Stimulated activated memory B cell treated with anti-CD40 and anti-IgM and Interleukin-4, amounts not matched to agents 10 μg/mL and 1 μg/mL and 100 μg/mL, for 72 hours (primary cell): ENCODE measurements around the gene ARSG.

ENCODE experiments used
- ATAC-seq: fragments of 150-1000 bp; cut with Tn5 transposase; 2 replicates; pipeline ENCODE4 v1.10.0; 2021
- H3K27ac Mint-ChIP-seq: one replicate; pipeline ENCODE4 v1.8.0; 2022; ENCODE audit warnings: mild to moderate bottlenecking, mixed read lengths
- H3K27me3 Mint-ChIP-seq: one replicate; pipeline ENCODE4 v1.8.0; 2022; ENCODE audit warnings: mixed read lengths
- H3K36me3 Mint-ChIP-seq: one replicate; pipeline ENCODE4 v1.8.0; 2022; ENCODE audit warnings: mixed read lengths
- H3K4me1 Mint-ChIP-seq: one replicate; pipeline ENCODE4 v1.8.0; 2022; ENCODE audit warnings: mixed read lengths
- H3K4me3 Mint-ChIP-seq: one replicate; pipeline ENCODE4 v1.8.0; 2022; ENCODE audit warnings: mild to moderate bottlenecking, moderate library complexity, mixed read lengths
- H3K9me3 Mint-ChIP-seq: one replicate; pipeline ENCODE4 v1.8.0; 2022; ENCODE audit warnings: mixed read lengths

The ARSG gene

DNA sequence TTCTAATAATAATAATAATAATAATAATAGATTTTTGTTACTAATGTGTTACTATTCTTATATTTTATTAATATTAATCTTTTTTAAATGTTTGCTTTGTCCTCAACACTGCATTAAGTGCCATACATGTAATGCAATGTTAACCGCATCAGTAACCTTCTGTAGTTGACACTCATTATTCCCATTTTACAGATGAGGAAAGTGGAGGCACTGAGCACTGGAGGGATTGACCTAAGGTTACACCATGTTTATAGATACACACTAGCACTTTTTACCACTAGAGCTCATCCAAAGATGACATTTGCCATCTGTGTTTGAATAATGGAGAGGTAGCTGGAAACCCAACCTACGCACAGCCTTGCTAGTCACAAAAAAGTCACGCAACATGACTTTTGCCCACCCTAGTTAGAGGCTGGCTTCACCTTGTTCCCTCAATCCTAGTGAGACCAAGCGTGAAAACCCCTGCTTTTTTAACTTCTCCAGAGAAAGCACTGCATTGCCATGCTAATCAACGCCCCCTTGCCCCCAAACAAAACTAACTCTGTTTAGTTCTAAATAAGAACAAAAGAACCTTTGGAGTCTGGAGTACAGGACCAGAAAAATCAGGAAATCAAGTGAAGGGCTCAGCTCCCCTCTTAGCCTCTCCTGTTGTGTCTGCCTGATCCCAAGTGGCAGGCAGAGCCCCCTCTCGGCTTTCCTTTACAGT is 2.3 kb downstream of the ARSG start:
- no peak overlapping the region for H3K4me3 Mint-ChIP-seq
- H3K36me3 Mint-ChIP-seq: no peaks in the 10 kb centered on the region
- H3K9me3 Mint-ChIP-seq: no peaks in the 10 kb centered on the region
- no peak for ATAC-seq
- no peak overlapping the region for H3K27ac Mint-ChIP-seq
- H3K4me1 Mint-ChIP-seq: peaks cover 52% of the 10 kb centered on the region
- H3K27me3 Mint-ChIP-seq: no peaks in the 10 kb centered on the region

- no peak for ATAC-seq
- H3K36me3 Mint-ChIP-seq: no peaks in the 10 kb centered on the region
- no peak overlapping the region for H3K4me3 Mint-ChIP-seq
- H3K9me3 Mint-ChIP-seq: no peaks in the 10 kb centered on the region
- H3K27me3 Mint-ChIP-seq: no peaks in the 10 kb centered on the region
- H3K4me1 Mint-ChIP-seq: peaks cover 46% of the 10 kb centered on the region
- H3K27ac Mint-ChIP-seq: no peak overlapping the region
Observed at GRCh38 chr17:68294196-68294555, 2.9 kb downstream of the ARSG start.

- Mint-ChIP-seq H3K27ac (no peak overlapping the region), H3K27me3 (no peaks in the 10 kb centered on the region), H3K9me3 (no peaks in the 10 kb centered on the region), H3K36me3 (no peaks in the 10 kb centered on the region), H3K4me1 (peaks cover 44% of the 10 kb centered on the region), H3K4me3 (no peak overlapping the region)
- ATAC-seq: no peak
Observed at GRCh38 chr17:68294617-68295016, 3.3 kb downstream of the ARSG start.

DNA sequence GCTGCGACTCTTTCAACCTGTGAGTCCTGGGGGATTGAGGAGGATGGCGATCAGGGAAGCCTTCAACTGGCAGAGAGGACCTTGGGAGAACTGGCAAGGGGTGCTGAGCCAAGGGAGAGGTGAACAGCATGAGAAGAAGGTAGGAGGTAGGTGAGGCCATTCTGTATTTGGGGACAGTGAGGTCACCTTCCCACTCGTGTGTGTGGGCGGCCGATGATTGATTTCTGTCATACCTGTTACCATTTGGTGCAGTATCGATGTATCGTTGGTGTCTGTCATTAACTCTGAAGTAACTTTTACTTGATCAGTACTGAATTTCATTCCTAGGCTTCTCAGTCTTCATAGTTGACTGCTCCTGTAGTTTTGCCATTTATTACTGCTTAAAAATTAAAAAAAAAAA is 3.8 kb downstream of the ARSG start:
- Mint-ChIP-seq H3K9me3 (no peaks in the 10 kb centered on the region), H3K4me3 (no peak overlapping the region), H3K4me1 (peaks cover 39% of the 10 kb centered on the region), H3K36me3 (no peaks in the 10 kb centered on the region), H3K27me3 (no peaks in the 10 kb centered on the region), H3K27ac (no peak overlapping the region)
- no peak for ATAC-seq

DNA sequence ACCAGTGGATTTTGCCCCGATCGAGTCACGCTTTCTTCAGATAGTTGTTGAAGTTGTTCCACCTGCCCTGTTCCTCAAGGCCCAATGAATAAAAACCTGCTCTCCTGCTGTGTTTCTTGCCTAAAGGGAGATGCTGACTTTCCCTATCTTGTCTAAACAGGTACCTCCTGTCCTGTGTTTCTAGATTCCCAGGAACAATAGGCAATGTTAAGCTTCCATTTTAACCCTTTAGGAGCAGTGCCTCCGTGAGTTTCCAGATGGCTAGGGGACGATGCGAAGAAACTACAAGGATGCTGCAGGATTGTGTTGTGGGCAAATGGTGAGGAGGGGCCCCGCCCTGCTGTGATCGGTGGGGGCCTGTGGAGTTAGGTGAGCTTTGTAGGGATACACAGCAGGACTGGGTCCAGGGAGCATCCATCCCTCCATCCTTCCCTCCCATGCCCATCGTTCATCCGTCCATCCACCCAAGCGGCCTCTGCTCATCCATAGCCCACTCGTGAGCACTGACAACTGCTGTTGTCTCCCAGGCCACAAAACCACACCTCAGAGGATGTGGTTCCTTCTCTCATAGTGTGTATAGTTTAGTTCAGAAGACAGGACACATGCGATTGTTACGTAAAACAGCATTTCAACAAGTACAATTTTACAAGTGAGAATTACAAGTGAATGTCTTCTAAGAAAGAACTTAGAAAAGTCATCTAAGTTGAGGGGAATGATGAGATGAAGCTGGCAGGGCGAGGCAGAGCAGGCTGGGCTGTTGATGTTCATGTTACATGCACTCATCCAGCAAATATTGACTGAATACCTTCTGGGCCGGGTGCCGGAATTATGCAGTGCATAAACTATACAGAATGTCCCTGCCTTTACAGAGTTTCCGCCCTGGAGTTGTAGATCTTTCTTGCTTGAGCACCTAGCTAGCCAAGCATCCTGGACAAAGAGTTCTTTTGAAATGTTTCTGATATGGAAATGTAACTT is 5.2 kb downstream of the ARSG start:
- no peak for ATAC-seq
- Mint-ChIP-seq H3K27me3 (no peaks in the 10 kb centered on the region), H3K36me3 (peaks cover under 1% of the 10 kb centered on the region), H3K9me3 (no peaks in the 10 kb centered on the region), H3K4me3 (no peak overlapping the region), H3K4me1 (peaks cover 28% of the 10 kb centered on the region), H3K27ac (no peak overlapping the region)

GRCh38 chr17:68297195-68297594 is 5.9 kb downstream of the ARSG start:
- H3K27ac Mint-ChIP-seq: no peak overlapping the region
- H3K36me3 Mint-ChIP-seq: peaks cover 6% of the 10 kb centered on the region
- H3K4me1 Mint-ChIP-seq: peaks cover 25% of the 10 kb centered on the region
- no peak overlapping the region for H3K4me3 Mint-ChIP-seq
- H3K9me3 Mint-ChIP-seq: no peaks in the 10 kb centered on the region
- H3K27me3 Mint-ChIP-seq: no peaks in the 10 kb centered on the region
- ATAC-seq: no peak

- Mint-ChIP-seq H3K9me3 (no peaks in the 10 kb centered on the region), H3K36me3 (peaks cover 6% of the 10 kb centered on the region), H3K27me3 (no peaks in the 10 kb centered on the region), H3K4me1 (peaks cover 18% of the 10 kb centered on the region), H3K27ac (no peak overlapping the region), H3K4me3 (no peak overlapping the region)
- ATAC-seq: no peak
Observed at GRCh38 chr17:68298601-68299000, 7.3 kb downstream of the ARSG start.

- no peak for ATAC-seq
- Mint-ChIP-seq H3K27ac (no peak overlapping the region), H3K4me3 (no peak overlapping the region), H3K4me1 (peaks cover 15% of the 10 kb centered on the region), H3K27me3 (no peaks in the 10 kb centered on the region), H3K9me3 (no peaks in the 10 kb centered on the region), H3K36me3 (peaks cover 6% of the 10 kb centered on the region)
Observed at GRCh38 chr17:68299817-68300216, 8.5 kb downstream of the ARSG start.

DNA sequence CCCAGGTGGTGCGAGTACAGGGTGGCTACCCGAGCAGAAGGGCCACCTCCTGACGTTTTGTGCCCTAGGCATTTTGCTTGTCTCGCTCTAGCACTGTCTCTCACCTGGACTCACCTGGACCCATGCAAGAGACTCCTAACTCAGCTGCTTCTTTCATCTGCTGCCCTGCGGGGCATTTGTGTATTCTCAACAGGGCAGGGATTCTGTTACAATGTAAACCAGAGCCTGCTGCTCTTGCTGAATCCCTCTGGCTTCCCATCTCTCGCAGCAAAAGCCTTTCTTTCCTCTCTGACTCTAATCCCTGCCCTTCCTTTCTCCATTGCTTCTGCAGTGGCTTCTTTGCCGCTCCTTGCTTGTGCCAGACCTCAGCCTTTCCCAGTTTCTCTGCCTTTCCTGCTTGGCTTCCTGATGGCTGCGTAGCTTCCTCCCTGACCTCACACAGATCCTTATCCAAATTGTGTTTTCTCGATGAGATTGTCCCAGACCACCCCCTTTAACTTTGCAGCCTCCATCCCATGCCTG is 10.2 kb downstream of the ARSG start:
- H3K4me1 Mint-ChIP-seq: peaks cover 7% of the 10 kb centered on the region
- H3K4me3 Mint-ChIP-seq: no peak overlapping the region
- H3K27ac Mint-ChIP-seq: no peak overlapping the region
- ATAC-seq: no peak
- no peaks in the 10 kb centered on the region for H3K9me3 Mint-ChIP-seq
- no peaks in the 10 kb centered on the region for H3K27me3 Mint-ChIP-seq
- peaks cover 6% of the 10 kb centered on the region for H3K36me3 Mint-ChIP-seq

DNA sequence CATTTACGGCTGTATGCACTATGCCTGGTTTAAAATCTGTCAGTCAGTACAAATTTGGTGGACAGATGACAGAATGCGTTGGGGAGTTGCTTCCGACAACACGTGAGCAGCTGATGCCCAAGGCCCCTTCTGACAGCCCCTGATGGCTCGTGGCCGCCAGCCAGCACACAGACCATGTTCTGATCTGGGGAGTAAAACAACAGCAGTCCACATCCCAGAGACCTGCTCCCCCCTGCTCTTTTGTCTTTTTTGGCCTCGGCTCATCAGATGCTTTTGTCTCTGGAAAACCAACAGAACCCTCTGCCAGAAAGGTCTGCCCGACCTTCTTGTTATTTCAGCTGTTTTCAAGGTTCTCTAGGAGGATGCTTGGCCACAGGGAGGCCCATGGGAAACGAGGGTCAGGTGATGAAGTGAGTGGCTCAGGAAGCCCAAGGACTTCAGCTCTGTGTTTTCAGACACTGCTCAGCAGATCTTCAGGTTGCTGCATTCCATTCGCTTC is 10.8 kb downstream of the ARSG start:
- Mint-ChIP-seq H3K4me3 (no peak overlapping the region), H3K27me3 (no peaks in the 10 kb centered on the region), H3K27ac (no peak overlapping the region), H3K36me3 (peaks cover 10% of the 10 kb centered on the region), H3K4me1 (peaks cover under 1% of the 10 kb centered on the region), H3K9me3 (no peaks in the 10 kb centered on the region)
- no peak for ATAC-seq

DNA sequence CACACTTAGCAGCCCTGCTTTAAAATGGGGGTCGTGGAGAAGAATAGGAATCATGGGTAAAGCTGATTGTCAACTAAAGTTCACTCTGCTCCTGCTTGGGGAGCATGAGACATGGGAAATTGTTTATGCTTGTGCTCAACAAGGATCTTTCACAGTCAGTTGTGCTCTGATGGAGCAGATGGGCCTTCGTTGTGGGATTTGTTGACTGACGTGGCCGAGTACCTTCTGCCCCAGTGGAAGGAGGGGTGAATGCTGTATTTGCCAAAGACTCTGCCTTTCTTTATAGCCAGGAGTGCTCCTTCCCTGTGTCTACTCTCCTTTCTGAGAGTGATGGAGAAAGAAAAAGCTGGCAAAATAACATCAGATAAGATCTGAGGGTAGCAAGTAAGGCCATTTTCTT is 11.4 kb downstream of the ARSG start:
- Mint-ChIP-seq H3K4me3 (no peak overlapping the region), H3K27ac (no peak overlapping the region), H3K27me3 (no peaks in the 10 kb centered on the region), H3K4me1 (no peaks in the 10 kb centered on the region), H3K36me3 (peaks cover 16% of the 10 kb centered on the region), H3K9me3 (no peaks in the 10 kb centered on the region)
- ATAC-seq: no peak

DNA sequence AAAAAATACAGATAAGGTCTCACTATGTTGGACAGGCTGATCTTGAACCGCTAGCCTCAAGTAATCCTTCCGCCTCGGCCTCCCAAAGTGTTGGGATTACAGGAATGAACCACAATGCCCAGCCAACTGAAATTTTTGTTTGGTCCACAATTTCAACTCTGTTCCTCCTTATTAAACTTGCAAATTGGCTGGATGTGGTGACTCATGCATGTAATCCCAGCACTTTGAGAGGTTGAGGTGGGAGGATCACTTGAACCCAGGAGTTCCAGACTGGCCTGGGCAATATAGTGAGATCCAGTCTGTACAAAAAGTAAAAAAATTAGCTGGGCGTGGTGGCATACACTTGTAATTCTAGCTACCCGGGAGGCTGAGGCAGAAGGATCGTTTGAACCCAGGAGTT is 13.4 kb downstream of the ARSG start:
- H3K27me3 Mint-ChIP-seq: no peaks in the 10 kb centered on the region
- no peak for ATAC-seq
- no peak overlapping the region for H3K4me3 Mint-ChIP-seq
- H3K27ac Mint-ChIP-seq: no peak overlapping the region
- no peaks in the 10 kb centered on the region for H3K9me3 Mint-ChIP-seq
- no peaks in the 10 kb centered on the region for H3K4me1 Mint-ChIP-seq
- H3K36me3 Mint-ChIP-seq: peaks cover 24% of the 10 kb centered on the region

DNA sequence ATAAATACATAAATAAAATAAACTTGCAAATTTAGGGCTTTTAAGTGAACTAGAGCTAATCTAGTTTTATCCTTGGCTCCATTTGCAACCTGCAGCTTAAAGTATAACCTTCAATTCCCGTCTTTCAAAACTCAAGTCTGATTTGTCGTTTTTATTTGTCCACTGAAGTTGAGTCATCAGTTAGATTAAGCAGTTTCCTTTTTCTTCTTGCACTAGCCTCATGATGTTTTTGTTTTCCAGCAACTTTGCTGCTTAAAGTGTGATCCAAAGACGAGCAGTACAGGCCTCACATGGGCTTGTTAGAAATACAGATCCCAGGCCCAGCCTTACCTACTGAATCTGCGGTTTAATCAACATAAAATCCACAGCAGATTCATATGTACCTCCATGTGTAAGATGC is 13.8 kb downstream of the ARSG start:
- H3K4me1 Mint-ChIP-seq: no peaks in the 10 kb centered on the region
- no peak overlapping the region for H3K27ac Mint-ChIP-seq
- H3K36me3 Mint-ChIP-seq: peaks cover 24% of the 10 kb centered on the region
- H3K9me3 Mint-ChIP-seq: no peaks in the 10 kb centered on the region
- no peak for ATAC-seq
- H3K27me3 Mint-ChIP-seq: no peaks in the 10 kb centered on the region
- H3K4me3 Mint-ChIP-seq: no peak overlapping the region

DNA sequence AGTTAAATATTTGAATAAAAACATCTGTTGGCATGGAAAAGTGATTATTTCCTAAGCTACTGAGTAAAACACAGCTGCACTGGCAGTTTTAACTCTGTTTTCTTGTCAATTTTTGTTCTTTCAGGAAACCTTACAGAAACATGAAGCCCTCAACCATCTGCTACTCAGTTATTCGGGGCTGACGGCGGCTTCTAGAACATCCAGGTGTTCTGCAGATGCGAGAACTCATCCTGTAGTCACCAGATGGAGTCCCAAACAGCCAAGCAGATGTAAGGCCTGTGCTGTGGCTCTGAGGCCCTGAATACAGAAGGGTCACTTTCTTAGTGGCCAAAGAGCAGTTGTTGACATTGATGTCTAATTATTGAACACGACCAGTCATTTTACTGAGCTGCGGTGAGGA is 15.5 kb downstream of the ARSG start:
- no peaks in the 10 kb centered on the region for H3K4me1 Mint-ChIP-seq
- no peaks in the 10 kb centered on the region for H3K27me3 Mint-ChIP-seq
- H3K27ac Mint-ChIP-seq: no peak overlapping the region
- peaks cover 24% of the 10 kb centered on the region for H3K36me3 Mint-ChIP-seq
- no peak overlapping the region for H3K4me3 Mint-ChIP-seq
- no peaks in the 10 kb centered on the region for H3K9me3 Mint-ChIP-seq
- no peak for ATAC-seq

DNA sequence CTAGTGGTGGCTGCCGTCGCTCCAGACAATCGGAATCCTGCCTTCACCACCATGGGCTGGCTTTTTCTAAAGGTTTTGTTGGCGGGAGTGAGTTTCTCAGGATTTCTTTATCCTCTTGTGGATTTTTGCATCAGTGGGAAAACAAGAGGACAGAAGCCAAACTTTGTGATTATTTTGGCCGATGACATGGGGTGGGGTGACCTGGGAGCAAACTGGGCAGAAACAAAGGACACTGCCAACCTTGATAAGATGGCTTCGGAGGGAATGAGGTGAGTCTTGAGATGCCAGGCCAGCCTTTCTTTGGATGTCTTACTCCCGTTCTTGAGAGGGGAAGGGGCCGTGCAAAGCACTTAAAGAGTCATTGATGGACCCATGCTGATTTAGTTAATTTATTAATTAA is 16.1 kb downstream of the ARSG start:
- Mint-ChIP-seq H3K9me3 (no peaks in the 10 kb centered on the region), H3K27me3 (no peaks in the 10 kb centered on the region), H3K4me3 (no peak overlapping the region), H3K27ac (no peak overlapping the region), H3K36me3 (peaks cover 22% of the 10 kb centered on the region), H3K4me1 (no peaks in the 10 kb centered on the region)
- no peak for ATAC-seq
